GM18858 (cell line): ENCODE measurements around the gene SLC4A11.

ENCODE experiments used
- ATAC-seq: cut with Tn5 transposase; IDR thresholded peaks from one replicate; pipeline ENCODE4 v1.9.1; 2021; ENCODE audit not compliant: unreplicated experiment

The SLC4A11 gene

GRCh38 chr20:3239026-3239866 lies at the start of gene SLC4A11:
SLC4A11 (minus strand) TSS chr20:3239190; CDS start chr20:3239137, 53 bp downstream.
- ATAC-seq: no peak

GRCh38 chr20:3283222-3283820 lies 44.3 kb upstream of the SLC4A11 start:
- no peak for ATAC-seq

- ATAC-seq: no peak
These were observed 43.6 kb upstream of the SLC4A11 start for GRCh38 chr20:3282271-3283221.

DNA sequence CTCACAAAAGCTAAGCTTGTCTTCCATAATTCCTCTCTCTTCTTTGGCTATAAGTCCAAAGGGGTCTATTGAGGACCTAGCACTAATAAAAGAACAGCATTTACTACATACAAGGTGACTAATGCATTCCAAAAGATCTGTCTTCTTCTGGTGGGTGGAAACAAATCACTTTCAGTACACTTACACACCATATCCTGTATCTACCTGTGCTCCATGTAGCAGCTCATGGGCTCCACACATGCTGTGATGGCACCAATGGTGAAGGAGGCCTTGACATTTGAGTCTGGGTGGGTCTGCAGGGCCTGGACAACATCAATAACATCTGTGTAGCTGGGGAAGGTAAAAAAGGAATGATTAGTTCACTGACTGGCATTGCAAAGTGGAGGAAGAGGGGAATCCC lies 42.4 kb upstream of the SLC4A11 start:
- ATAC-seq: no peak

GRCh38 chr20:3279761-3280160 lies 40.8 kb upstream of the SLC4A11 start:
- no peak for ATAC-seq

- no peak for ATAC-seq
These were observed 38.9 kb upstream of the SLC4A11 start for GRCh38 chr20:3277686-3278465.

DNA sequence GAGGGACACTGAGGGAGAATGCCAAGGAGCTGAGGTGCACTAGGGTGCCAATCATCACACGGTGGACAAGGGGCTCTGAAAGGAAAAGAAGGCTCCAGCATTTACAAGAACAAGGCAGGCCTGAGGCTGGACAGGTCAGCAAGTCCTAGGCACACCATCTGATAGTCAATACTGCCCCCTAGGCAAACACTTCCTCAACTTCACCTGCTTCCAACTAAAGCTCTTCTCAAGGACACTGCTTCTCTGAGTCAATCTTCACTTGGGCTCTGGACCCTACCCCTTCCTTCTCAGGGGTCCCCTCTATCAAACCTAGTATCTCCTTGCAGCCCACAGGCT lies 37.7 kb upstream of the SLC4A11 start:
- ATAC-seq: no peak

DNA sequence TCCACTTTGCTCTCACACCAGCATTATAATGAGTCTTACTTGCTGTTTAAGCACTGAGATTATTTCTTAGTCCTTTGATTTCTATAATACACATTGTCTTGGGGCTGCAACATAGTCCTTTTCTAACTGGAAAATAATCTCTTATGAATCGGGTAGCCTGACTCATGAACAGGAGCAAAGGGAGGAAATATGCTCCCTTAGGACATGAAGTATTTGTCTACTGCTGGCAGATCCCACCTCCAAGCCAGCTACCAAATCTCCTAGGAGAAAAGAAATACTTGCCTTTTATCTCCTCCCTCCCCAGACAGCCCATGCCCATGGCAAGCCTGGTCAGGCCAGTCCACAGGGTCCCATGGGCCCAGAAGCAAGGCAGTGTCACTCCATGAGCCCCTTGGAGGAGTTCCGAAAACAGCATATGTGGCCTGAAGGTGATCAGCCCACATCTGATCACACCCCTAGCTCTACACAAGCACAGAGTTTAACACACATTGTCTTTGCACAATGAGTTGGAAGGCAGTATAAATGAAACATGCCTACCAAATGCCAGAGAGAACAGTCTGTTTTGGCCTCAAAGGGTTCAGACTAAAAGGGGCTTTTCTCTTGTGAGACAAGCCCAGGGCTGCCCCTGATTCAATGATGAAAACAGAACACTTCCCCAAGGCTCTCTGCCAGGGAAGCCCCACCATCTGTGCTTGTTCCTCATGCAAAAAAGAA lies 37.1 kb upstream of the SLC4A11 start:
- ATAC-seq: no peak

DNA sequence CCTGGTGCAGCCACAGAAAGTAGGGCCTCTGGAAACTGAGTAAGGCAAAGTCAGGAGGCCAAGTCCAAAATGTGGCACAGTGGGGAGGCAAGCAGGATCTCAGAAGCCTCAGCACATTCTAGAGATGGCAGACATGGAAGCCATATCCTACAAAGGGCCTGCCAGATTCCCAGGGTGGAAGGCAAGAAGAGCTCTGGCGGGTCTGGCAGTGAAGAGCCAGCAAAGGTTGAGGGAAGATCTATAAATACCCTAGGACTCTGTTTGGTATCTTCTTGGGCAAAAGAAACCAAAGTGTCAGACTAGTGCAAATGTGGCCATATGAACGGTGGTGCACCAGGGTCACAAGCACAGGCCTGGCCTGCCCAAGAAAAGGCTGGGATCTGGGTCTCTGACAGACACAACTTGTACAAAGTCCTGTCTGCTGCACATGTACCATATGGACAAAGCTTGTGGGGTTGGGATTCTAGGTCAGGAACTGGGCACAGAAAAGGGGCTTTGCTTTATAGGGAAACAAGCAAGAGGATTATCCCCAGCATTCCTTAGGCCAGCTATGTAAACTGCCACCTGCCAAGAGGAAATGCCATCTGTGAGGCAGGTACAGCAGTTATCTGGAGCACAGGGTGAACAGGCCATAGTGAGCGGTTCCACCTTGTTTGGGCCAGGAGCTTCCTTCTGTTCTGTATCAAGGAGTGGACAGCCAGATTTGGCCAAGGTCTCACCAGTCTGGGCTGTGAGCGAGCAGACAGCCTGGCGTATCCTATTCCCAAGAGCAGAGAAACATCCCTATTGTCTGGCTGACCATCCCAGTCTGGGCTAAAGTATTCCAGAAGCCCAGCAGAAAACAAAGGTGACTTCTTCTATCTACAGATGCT lies 36.3 kb upstream of the SLC4A11 start:
- no peak for ATAC-seq

DNA sequence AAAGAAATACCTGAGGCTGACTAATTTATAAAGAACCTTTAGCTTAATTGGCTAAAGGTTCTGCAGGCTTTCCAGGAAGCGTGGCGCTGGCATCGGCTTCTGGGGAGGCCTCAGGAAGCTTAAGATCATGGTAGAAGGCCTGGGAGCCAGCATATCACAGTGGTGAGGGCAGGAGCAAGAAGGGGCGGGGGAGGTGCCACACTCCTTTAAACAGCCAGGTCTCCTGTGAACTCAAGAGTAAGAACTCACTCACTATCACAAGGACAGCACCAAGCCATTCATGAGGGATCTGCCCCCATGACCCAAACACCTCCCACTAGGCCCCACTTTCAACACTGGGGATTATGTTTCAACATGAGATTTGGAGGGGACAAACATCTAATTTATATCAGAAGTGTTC lies 34.4 kb upstream of the SLC4A11 start:
- no peak for ATAC-seq

DNA sequence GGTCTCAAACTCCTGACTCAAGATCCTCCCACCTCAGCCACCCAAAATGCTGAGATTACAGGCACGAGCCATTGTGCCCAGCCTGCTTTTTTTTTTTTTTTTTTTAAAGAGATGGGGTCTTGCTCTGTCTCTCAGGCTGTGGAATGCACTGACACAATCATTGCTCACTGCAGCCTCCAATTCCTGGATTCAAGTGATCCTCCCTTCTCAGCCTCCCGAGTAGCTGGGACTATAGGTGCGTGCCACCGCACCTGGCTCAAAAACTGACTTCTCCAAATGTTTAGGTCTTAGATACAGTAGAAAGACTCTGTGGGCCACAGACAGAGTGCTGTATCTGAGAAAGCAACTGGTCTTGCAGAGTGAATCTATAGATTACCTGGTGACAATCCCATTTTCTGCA lies 31.1 kb upstream of the SLC4A11 start:
- no peak for ATAC-seq

- no peak for ATAC-seq
These were observed 23.6 kb upstream of the SLC4A11 start for GRCh38 chr20:3262566-3262965.

- no peak for ATAC-seq
These were observed 19.4 kb upstream of the SLC4A11 start for GRCh38 chr20:3258429-3258828.

GRCh38 chr20:3255728-3256127 lies 16.7 kb upstream of the SLC4A11 start:
- no peak for ATAC-seq

DNA sequence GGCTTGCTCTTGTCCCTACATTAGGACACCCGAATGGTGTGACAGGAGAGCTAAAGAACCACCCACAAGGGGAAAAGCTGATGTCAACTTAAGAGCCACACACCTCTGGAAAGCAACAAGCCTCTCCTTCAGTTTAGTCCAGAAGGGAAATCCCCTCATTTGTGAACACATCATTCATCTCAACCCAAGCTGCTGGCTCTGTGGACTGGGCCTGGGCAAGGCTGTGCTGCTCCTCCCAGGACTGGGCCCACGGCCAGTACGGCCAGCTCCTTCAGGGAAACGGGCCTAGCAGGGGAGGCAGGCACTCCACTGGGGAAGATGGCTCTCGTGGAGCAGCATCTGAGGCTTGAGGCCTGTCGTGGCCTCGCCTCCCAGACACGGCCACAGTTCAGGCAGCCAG lies 12.8 kb upstream of the SLC4A11 start:
- no peak for ATAC-seq

DNA sequence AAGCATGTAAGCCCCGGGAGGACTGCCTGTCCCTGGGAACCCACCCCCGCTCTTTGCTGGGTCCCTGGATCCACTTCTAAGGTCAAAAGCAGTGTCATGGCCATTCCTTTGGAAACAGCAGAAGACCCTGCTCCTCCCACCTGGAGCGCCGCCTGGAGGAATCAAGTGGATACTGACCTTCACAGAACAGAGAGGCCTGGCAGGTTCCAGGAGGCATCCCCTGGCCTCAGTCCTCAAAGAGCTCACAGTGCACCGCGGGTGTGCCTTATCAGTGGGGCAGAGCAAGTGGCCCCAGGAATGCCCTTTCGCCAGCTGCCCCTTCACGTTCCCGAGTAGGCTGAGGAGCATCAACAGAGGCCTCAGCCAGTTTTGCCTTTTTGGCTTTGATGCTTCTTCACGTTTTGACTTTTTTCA lies 11.1 kb upstream of the SLC4A11 start:
- ATAC-seq: no peak

DNA sequence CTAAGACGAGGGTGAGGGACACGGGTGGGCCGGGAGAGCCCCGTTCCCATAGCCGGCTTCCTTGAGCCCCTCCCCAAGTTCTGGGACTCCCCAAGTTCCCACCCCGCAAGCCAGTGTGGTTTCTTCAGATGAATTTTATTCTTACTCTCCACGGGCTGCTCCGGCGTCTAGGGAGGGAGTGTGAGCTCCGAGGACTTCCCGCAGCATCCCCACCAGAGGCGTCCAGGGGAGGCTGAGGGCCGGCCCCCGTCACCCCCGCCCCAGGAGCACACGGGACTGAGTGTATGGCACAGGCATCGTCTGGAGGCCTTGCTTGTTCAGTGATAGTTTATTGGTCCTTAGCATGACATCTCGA lies 10.0 kb upstream of the SLC4A11 start:
- no peak for ATAC-seq

DNA sequence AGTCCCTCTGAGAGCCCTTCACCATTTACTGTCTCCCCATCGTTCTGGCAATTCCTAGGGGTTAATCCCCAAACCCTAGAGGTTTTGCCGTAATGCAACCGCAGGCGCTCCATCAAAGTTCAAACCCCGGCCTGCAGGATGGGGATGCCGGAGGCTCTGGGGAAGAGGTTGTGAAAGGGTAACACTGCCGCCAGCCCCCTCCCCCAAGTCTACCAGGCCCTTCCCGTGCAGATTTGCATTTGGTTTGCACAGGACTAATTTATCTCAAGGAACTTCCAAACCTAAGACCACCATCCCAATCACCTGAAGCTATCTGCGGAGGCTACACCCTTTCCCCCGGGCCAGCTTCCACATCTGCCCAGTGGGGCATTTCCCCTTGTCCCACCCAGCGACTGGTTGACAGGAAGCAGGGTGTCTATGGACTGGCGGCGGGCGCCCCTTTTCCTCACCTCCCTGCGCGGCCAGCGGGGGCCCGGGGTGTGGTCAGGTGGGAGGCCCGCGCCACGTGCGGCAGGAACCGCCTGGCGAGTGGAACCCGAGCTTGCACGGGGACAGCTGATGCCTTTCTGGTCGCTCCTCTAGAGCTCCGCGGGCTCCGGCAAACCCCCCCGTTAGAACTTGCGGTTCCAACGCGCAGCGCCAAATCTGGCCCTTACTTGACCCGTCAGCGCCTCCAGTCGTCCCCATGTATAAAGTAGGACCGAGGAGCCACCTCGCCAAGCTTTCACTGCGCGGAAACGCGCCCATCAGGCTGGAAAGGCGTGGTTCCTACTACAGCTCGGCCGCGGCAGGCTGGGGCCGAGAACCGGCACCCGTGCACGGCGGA lies 9.4 kb upstream of the SLC4A11 start:
- ATAC-seq: no peak
